ENCODE measurements around the gene FUT2.

Gene FUT2

DNA sequence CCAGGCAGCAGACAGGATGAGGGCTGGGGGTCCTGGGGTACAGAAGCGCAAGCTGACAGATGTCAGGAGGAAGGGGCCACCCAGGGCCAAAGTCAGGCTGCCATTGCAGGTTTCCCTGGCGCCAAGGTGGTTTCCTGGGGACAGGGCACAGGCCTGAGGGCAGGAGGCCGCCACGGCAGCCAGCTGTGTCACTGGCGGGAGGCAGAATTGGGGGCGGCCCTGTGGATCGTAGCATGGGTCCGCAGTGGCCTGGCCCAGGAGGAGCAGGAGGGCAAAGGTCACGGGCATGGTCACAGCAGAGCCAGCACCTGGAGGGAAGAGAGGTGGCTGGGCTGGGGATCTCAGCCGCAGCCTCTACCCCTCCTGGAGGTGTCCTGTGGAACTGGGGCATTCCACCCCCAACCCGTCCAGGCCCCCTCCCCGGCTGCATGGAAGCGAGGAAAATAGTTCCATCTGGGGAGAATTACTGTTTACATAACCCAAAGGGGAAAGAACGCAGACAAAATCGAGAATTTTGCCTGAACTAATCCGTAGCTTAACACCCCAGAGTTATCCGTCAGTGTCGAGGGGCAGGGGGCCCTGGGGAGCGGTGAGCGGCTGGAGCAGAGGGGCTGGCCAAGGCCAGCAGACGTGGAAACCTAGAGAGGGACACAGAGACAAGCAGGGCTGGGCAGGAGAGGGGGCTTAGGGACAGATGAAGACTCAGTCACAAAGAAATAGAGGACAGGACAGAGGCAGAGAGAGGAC, 24.9 kb upstream of the FUT2 start:
- Histone ChIP-seq H3K36me3 (ENCODE audit: control insufficient read depth, insufficient read depth, low read length) (no peaks in the 10 kb centered on the region), H3K9me3 (ENCODE audit: control insufficient read depth, low read length) (no peaks in the 10 kb centered on the region), H2AFZ (no peak overlapping the region), H3K4me3 (ENCODE audit: low read depth, low read length) (no peak overlapping the region), H3K79me2 (no peaks in the 10 kb centered on the region), H3K4me1 (no peaks in the 10 kb centered on the region), H3K4me2 (ENCODE audit: low read length) (no peak overlapping the region), H3K27me3 (ENCODE audit: control insufficient read depth, insufficient read depth, low read length) (no peaks in the 10 kb centered on the region), H3K27ac (no peak overlapping the region), H3K9ac (no peak overlapping the region)
- TF ChIP-seq, protein P1, sequence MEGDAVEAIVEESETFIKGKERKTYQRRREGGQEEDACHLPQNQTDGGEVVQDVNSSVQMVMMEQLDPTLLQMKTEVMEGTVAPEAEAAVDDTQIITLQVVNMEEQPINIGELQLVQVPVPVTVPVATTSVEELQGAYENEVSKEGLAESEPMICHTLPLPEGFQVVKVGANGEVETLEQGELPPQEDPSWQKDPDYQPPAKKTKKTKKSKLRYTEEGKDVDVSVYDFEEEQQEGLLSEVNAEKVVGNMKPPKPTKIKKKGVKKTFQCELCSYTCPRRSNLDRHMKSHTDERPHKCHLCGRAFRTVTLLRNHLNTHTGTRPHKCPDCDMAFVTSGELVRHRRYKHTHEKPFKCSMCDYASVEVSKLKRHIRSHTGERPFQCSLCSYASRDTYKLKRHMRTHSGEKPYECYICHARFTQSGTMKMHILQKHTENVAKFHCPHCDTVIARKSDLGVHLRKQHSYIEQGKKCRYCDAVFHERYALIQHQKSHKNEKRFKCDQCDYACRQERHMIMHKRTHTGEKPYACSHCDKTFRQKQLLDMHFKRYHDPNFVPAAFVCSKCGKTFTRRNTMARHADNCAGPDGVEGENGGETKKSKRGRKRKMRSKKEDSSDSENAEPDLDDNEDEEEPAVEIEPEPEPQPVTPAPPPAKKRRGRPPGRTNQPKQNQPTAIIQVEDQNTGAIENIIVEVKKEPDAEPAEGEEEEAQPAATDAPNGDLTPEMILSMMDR (IDR thresholded peaks at IDR 0.05) = no peak

DNA sequence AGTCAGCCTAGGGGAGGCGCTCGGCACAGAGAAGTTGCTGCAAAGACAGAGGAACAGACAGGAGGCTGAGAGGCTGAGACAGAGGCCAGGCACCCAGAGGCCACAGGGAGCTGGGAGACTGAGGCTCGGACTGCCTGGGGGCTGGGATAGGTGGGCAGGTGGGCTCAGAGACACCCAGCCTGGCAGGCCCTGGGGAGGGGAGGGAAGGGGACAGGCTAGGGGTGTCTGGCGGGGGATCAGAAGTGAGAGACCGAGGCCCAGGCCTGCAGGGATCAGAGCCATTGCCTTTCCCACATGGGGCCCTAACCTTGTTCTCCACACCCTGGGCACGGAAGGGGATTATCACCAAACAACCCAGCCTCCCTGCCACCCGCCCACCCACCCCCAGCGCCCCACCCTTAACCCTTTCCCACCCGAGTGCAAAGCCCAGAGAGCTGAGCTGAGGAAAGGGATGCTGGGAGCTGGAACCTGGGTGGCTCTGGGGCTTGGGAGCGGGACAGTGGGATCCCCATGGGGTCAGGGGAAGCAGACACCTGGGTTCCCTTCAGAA, 24.2 kb upstream of the FUT2 start:
- Histone ChIP-seq H3K27ac (no peak overlapping the region), H2AFZ (no peak overlapping the region), H3K9me3 (ENCODE audit: control insufficient read depth, low read length) (no peaks in the 10 kb centered on the region), H3K27me3 (ENCODE audit: control insufficient read depth, insufficient read depth, low read length) (no peaks in the 10 kb centered on the region), H3K4me1 (no peaks in the 10 kb centered on the region), H3K79me2 (no peaks in the 10 kb centered on the region), H3K4me2 (ENCODE audit: low read length) (no peak overlapping the region), H3K9ac (no peak overlapping the region), H3K36me3 (ENCODE audit: control insufficient read depth, insufficient read depth, low read length) (no peaks in the 10 kb centered on the region), H3K4me3 (ENCODE audit: low read depth, low read length) (no peak overlapping the region)
- TF ChIP-seq, protein P1 (IDR thresholded peaks at IDR 0.05) = no peak

DNA sequence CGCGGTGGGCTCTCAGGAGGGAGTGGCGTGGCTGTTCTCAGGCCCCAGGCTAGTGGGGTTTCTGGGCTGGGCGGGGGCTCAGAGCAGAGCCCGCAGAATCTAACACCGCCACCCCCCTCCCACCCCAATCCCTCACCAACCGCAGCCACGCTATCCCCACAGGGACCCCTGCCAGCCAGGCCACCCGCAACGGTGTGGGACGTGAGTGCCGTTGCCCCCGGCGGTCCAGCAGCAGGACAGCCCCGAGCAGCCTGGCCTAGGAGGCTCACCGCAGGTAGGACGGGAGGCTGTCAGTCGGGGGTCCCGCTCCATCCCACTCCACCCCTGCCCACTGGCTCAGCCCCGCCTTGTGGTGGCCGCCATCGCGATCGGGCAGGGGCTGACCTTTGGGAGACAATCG, 22.8 kb upstream of the FUT2 start, which contains the start of gene NTN5:
NTN5 (minus strand) TSS at position 24 of the 400 bp plus-strand sequence. CDS start 2,031 bp downstream, outside the sequence.
- Histone ChIP-seq H3K27me3 (ENCODE audit: control insufficient read depth, insufficient read depth, low read length) (no peaks in the 10 kb centered on the region), H3K27ac (no peak within 1 kb of the TSS), H3K4me1 (no peaks in the 10 kb centered on the region), H2AFZ (no peak within 1 kb of the TSS), H3K9ac (no peak within 1 kb of the TSS), H3K36me3 (ENCODE audit: control insufficient read depth, insufficient read depth, low read length) (no peaks in the 10 kb centered on the region), H3K4me3 (ENCODE audit: low read depth, low read length) (no peak within 1 kb of the TSS), H3K4me2 (ENCODE audit: low read length) (no peak within 1 kb of the TSS), H3K9me3 (ENCODE audit: control insufficient read depth, low read length) (no peaks in the 10 kb centered on the region), H3K79me2 (no peaks in the 10 kb centered on the region)
- TF ChIP-seq, protein P1 (IDR thresholded peaks at IDR 0.05) = no peak

DNA sequence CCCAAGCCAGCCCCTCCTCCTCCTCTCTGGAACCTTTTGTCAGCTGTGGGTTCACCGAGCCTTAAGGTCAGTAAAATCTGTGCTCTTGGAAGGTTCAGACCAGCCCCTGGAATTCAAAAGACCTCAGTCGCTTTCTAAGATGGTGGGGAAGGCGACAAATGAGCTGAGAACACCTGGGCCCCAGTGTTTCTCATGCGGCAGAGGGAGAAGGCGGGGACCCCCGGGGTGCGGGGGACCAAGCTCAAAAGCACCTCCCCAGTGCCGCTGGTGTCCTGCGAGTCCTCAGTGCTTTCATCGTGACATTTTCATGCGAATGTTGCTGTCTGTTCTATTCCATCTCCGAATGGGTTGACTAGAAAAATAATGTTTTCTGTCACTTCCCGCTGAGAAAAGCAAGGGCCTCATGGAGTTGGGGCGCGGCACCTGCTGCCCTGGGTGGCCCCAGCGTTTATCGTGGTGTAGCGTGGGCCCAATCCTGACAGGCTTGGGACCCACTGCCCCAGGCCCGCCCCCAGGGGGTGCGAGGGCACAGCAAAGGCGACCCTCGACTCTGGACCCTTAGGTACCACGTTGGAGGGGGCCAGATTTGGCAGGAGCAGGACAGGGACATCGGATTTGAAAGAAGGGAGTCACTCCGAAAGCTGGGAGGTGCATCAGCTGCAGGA, 22.2 kb upstream of the FUT2 start:
- no peak overlapping the region for H3K4me3 ChIP-seq (ENCODE audit: low read depth, low read length)
- TF ChIP-seq, protein P1 (IDR thresholded peaks at IDR 0.05) = no peak

More for the DNA sequence above, 22.2 kb upstream of the FUT2 start:
- Histone ChIP-seq H3K27ac (no peak overlapping the region), H3K9me3 (ENCODE audit: control insufficient read depth, low read length) (no peaks in the 10 kb centered on the region), H3K9ac (no peak overlapping the region), H3K4me1 (no peaks in the 10 kb centered on the region), H2AFZ (no peak overlapping the region), H3K79me2 (no peaks in the 10 kb centered on the region), H3K36me3 (ENCODE audit: control insufficient read depth, insufficient read depth, low read length) (no peaks in the 10 kb centered on the region), H3K4me2 (ENCODE audit: low read length) (no peak overlapping the region), H3K27me3 (ENCODE audit: control insufficient read depth, insufficient read depth, low read length) (no peaks in the 10 kb centered on the region)

Data from parathyroid adenoma (tissue), 2 donors.